OCI-LY7 (cell line): ENCODE measurements around the gene LRIF1.

Source experiments
- CTCF ChIP-seq: fragments of 200-600 bp; sonication (generic); conservative IDR thresholded peaks from 2 replicates; pipeline ENCODE4 v1.5.1; 2014; ENCODE audit warnings: mild to moderate bottlenecking, antibody characterized with exemption, low read length, moderate library complexity, mixed read lengths
- EZH2phosphoT487 ChIP-seq: fragments of 200-600 bp; sonication (generic); IDR thresholded peaks from 2 replicates; pipeline ENCODE4 v1.6.1; 2018; ENCODE audit warnings: low read depth, borderline replicate concordance, mild to moderate bottlenecking, mixed run types, antibody characterized with exemption, low read length, moderate library complexity, mixed read lengths

- TF ChIP-seq CTCF = no peak
- TF ChIP-seq EZH2phosphoT487 = no peak
These were observed 11.7 kb downstream of the LRIF1 start for GRCh38 chr1:110952031-110952430.
